GM03348 (cell line): Measurements from ENCODE around the gene PPP2R5A.
"Not testable (repeated sequence)": the region's sequence is repeated elsewhere in the genome, so short reads cannot be mapped to it uniquely, and the experiment has no call there.

Experiments
- DNase-seq: peaks from one replicate; pipeline ENCODE4 v3.0.0; 2012; ENCODE audit warnings: low spot score

The PPP2R5A gene

GRCh38 chr1:212355230-212355969 is 70.2 kb downstream of the PPP2R5A start:
- DNase-seq: peak; percentile 37

- DNase-seq: no peak
Measured at GRCh38 chr1:212359794-212360479, 74.7 kb downstream of the PPP2R5A start.

- no peak for DNase-seq
Measured at GRCh38 chr1:212364985-212365384, 79.8 kb downstream of the PPP2R5A start.

GRCh38 chr1:212366901-212367300 is 81.7 kb downstream of the PPP2R5A start:
- DNase-seq: peak; percentile 31

GRCh38 chr1:212367474-212368072 is 82.4 kb downstream of the PPP2R5A start:
- DNase-seq: no peak

- peak; percentile 86 for DNase-seq
Measured at GRCh38 chr1:212368073-212368484, 82.9 kb downstream of the PPP2R5A start.

- DNase-seq: no peak
Measured at GRCh38 chr1:212375986-212376385, 90.8 kb downstream of the PPP2R5A start.

- no peak for DNase-seq
Measured at GRCh38 chr1:212377644-212378043, 92.4 kb downstream of the PPP2R5A start.

- no peak for DNase-seq
Measured at GRCh38 chr1:212379366-212379765, 94.2 kb downstream of the PPP2R5A start.

- no peak for DNase-seq
Measured at GRCh38 chr1:212381397-212382035, 96.3 kb downstream of the PPP2R5A start.

- no peak for DNase-seq
Measured at GRCh38 chr1:212386029-212386428, 100.8 kb downstream of the PPP2R5A start.

- DNase-seq: no peak
Measured at GRCh38 chr1:212388985-212389716, 103.9 kb downstream of the PPP2R5A start.

- DNase-seq: not testable (repeated sequence)
Measured at GRCh38 chr1:212395678-212396437, 110.6 kb downstream of the PPP2R5A start.

- no peak for DNase-seq
Measured at GRCh38 chr1:212396638-212397037, 111.4 kb downstream of the PPP2R5A start.

- DNase-seq: no peak
Measured at GRCh38 chr1:212397171-212397570, 112.0 kb downstream of the PPP2R5A start.

GRCh38 chr1:212401042-212401441 is 115.8 kb downstream of the PPP2R5A start:
- no peak for DNase-seq

- DNase-seq: no peak
Measured at GRCh38 chr1:212401838-212402582, 116.8 kb downstream of the PPP2R5A start.

- DNase-seq: no peak
Measured at GRCh38 chr1:212402666-212403321, 117.6 kb downstream of the PPP2R5A start.

GRCh38 chr1:212410231-212410820 is 125.1 kb downstream of the PPP2R5A start:
- DNase-seq: no peak
